ENCODE measurements around the gene ELANE. TPM values are rescaled to one million over a fixed set of nuclear protein-coding genes. Genes with fewer than 3 reads are reported as not detected.

The ELANE gene
- total RNA-seq, 2 experiments from 2014 or later = not detected

DNA sequence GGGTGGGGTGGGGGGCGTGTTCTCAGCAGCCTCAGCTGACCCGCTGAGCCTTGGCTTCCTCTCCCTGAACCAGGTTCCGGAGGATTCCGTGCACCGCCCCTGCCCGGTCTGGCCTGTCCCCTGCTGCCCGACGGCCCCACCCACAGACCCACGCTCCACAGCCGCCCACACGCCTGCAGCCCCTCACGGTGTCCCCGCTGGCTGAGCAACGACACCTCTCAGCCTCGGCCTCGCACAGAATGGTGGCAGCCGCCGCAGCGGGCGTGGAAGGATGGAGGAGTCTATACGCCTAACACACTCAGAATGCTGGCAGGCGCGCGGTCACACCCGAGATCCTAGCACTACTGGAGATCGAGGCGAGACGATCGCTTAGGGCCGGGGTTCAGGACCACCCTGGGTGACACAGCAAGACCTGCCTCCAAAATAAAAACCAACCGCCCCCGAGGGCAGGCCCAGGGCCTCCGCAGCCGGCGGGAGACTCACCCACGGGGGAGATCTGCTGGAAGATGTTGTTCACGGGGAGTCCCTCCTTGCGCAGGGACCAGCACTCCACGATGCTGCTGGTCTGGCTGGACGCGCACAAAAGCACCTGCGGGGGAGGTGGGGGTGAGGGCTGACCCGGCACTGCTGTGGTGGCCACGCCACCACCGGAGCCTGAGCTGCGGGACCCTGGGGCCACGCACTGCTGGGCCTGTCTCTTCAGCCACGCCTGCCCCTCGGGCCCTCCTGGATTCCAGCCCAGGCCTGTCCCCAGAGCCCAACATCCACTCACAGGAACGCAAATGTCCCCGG lies 32.5 kb downstream of the ELANE start:
- peaks cover 52% of the 10 kb centered on the region for H3K36me3 ChIP-seq (ENCODE audit: insufficient read depth, low read length)

DNA sequence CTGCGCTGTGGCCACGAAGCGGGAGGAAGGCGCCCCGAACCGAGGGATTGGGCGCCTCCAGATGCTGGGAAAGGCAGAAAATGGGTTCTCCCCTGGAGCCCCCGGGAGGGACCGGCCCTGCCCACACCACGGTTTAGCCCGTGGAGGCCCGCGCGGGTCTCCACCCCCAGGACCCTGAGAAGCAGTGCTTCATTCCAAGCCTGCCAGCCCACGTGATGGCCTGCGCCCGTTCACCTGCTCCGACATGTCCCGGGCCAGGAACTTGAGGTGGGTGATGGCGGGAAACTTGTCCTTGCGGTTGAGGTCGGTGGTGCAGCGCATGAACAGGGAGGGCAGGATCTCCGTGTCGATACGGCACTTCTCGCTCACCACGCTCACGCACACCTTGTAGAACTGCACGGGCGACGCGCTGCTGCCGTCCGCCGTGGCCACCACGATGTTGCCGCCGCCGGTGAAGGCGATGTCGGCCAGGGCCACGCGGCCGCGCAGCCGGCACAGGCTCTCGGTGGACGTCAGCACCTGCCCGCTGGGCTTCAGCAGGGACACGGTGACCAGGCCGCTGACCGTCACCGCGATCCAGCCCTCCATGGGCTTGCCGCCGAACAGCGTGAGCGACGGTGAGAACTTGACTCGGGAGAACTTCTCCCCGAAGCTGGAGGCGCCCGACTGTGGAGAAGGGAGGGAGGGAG lies 33.6 kb downstream of the ELANE start:
- Histone ChIP-seq H3K79me2 (ENCODE audit: insufficient read depth, low read depth, low read length) (no peaks in the 10 kb centered on the region), H3K4me2 (ENCODE audit: low read length) (no peak overlapping the region), H2AFZ (ENCODE audit: low read length) (no peak overlapping the region), H3K4me1 (ENCODE audit: insufficient read depth, low read length, poor library complexity, severe bottlenecking) (no peaks in the 10 kb centered on the region), H3K9me2 (ENCODE audit: insufficient read depth, low read length) (no peaks in the 10 kb centered on the region), H3K9me3 (ENCODE audit: low read length) (no peaks in the 10 kb centered on the region), H3K36me3 (ENCODE audit: insufficient read depth, low read length) (peaks cover 52% of the 10 kb centered on the region), H4K20me1 (ENCODE audit: insufficient read depth, low read length) (no peaks in the 10 kb centered on the region), H3K27ac (ENCODE audit: low read depth, low read length, poor library complexity, severe bottlenecking) (no peak overlapping the region), H3K4me3 (ENCODE audit: low read depth, low read length, poor library complexity, severe bottlenecking) (no peak overlapping the region)
- no TSS peak for BruUV-seq (replicated peaks)
- POLR2A ChIA-PET = no interaction called here
- TF ChIP-seq, protein P1, sequence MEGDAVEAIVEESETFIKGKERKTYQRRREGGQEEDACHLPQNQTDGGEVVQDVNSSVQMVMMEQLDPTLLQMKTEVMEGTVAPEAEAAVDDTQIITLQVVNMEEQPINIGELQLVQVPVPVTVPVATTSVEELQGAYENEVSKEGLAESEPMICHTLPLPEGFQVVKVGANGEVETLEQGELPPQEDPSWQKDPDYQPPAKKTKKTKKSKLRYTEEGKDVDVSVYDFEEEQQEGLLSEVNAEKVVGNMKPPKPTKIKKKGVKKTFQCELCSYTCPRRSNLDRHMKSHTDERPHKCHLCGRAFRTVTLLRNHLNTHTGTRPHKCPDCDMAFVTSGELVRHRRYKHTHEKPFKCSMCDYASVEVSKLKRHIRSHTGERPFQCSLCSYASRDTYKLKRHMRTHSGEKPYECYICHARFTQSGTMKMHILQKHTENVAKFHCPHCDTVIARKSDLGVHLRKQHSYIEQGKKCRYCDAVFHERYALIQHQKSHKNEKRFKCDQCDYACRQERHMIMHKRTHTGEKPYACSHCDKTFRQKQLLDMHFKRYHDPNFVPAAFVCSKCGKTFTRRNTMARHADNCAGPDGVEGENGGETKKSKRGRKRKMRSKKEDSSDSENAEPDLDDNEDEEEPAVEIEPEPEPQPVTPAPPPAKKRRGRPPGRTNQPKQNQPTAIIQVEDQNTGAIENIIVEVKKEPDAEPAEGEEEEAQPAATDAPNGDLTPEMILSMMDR (conservative IDR thresholded peaks at IDR 0.05; ENCODE audit: low read length) = no peak
- no peak for TF ChIP-seq EZH2phosphoT487 (IDR thresholded peaks at IDR 0.05; ENCODE audit: borderline replicate concordance, low read depth, low read length)
- DNase-seq (ENCODE audit: low spot score) = no peak
- intact Hi-C loops (cut with micrococcal nuclease; ENCODE audit: unreplicated experiment) = no loop called here
- CTCF ChIA-PET (ENCODE audit: unreplicated experiment) = no interaction called here

More for the DNA sequence above, 32.5 kb downstream of the ELANE start:
- Histone ChIP-seq H2AFZ (ENCODE audit: low read length) (no peak overlapping the region), H3K9me3 (ENCODE audit: low read length) (no peaks in the 10 kb centered on the region), H3K4me1 (ENCODE audit: insufficient read depth, low read length, poor library complexity, severe bottlenecking) (no peaks in the 10 kb centered on the region), H3K4me2 (ENCODE audit: low read length) (no peak overlapping the region), H3K79me2 (ENCODE audit: insufficient read depth, low read depth, low read length) (no peaks in the 10 kb centered on the region), H4K20me1 (ENCODE audit: insufficient read depth, low read length) (no peaks in the 10 kb centered on the region), H3K4me3 (ENCODE audit: low read depth, low read length, poor library complexity, severe bottlenecking) (no peak overlapping the region), H3K27ac (ENCODE audit: low read depth, low read length, poor library complexity, severe bottlenecking) (no peak overlapping the region), H3K9me2 (ENCODE audit: insufficient read depth, low read length) (no peaks in the 10 kb centered on the region)
- no peak for DNase-seq (ENCODE audit: low spot score)
- POLR2A ChIA-PET = no interaction called here
- no peak for TF ChIP-seq EZH2phosphoT487 (IDR thresholded peaks at IDR 0.05; ENCODE audit: borderline replicate concordance, low read depth, low read length)
- TF ChIP-seq, protein P1 (conservative IDR thresholded peaks at IDR 0.05; ENCODE audit: low read length) = no peak
- CTCF ChIA-PET (ENCODE audit: unreplicated experiment) = no interaction called here
- intact Hi-C loops (cut with micrococcal nuclease; ENCODE audit: unreplicated experiment) = no loop called here
- BruUV-seq (replicated peaks) = no TSS peak

- Histone ChIP-seq H3K27ac (ENCODE audit: low read depth, low read length, poor library complexity, severe bottlenecking) (no peak overlapping the region), H3K4me2 (ENCODE audit: low read length) (no peak overlapping the region), H3K9me2 (ENCODE audit: insufficient read depth, low read length) (no peaks in the 10 kb centered on the region), H3K79me2 (ENCODE audit: insufficient read depth, low read depth, low read length) (0 out of 2 replicates have a peak, but pooled peaks cover under 1% of the 10 kb centered on the region), H3K9me3 (ENCODE audit: low read length) (no peaks in the 10 kb centered on the region), H4K20me1 (ENCODE audit: insufficient read depth, low read length) (no peaks in the 10 kb centered on the region), H3K4me3 (ENCODE audit: low read depth, low read length, poor library complexity, severe bottlenecking) (no peak overlapping the region), H3K36me3 (ENCODE audit: insufficient read depth, low read length) (peaks cover 40% of the 10 kb centered on the region), H3K4me1 (ENCODE audit: insufficient read depth, low read length, poor library complexity, severe bottlenecking) (peaks cover 3% of the 10 kb centered on the region), H2AFZ (ENCODE audit: low read length) (no peak overlapping the region)
- intact Hi-C loops (cut with micrococcal nuclease; ENCODE audit: unreplicated experiment) = no loop called here
- ChIA-PET CTCF (ENCODE audit: unreplicated experiment) (no interaction called here), POLR2A (no interaction called here)
- TF ChIP-seq, protein P1 (conservative IDR thresholded peaks at IDR 0.05; ENCODE audit: low read length) = no peak
- no peak for TF ChIP-seq EZH2phosphoT487 (IDR thresholded peaks at IDR 0.05; ENCODE audit: borderline replicate concordance, low read depth, low read length)
- BruUV-seq (replicated peaks) = no TSS peak
- no peak for DNase-seq (ENCODE audit: low spot score)
Observed at GRCh38 chr19:887072-887471, 35.0 kb downstream of the ELANE start.

All from OCI-LY7 (cell line).